WERI-Rb-1 (cell line): Measurements from ENCODE around the gene SORCS2.

ENCODE experiments used
- DNase-seq: peaks from one replicate; pipeline ENCODE4 v3.0.0-alpha.2; 2020
- H3K27ac ChIP-seq: fragments of 250-450 bp; sonication (Bioruptor Pico); 2 replicates; pipeline ENCODE4 v1.5.1; 2020; ENCODE audit warnings: mild to moderate bottlenecking, moderate library complexity
- H3K27me3 ChIP-seq: fragments of 250-450 bp; sonication (Bioruptor Pico); 2 replicates; pipeline ENCODE4 v1.5.1; 2021; ENCODE audit warnings: mild to moderate bottlenecking, low read depth, moderate library complexity; ENCODE audit not compliant: insufficient read depth, severe bottlenecking
- H3K36me3 ChIP-seq: fragments of 250-450 bp; sonication (Bioruptor Pico); 2 replicates; pipeline ENCODE4 v1.5.1; 2020; ENCODE audit warnings: mild to moderate bottlenecking, moderate library complexity
- H3K4me3 ChIP-seq: 2 replicates; pipeline ENCODE4 v1.5.1; 2011; ENCODE audit warnings: low read depth, mild to moderate bottlenecking, control low read depth, low read length
- H3K9me3 ChIP-seq: fragments of 250-450 bp; sonication (Bioruptor Pico); 2 replicates; pipeline ENCODE4 v1.5.1; 2021; ENCODE audit warnings: mild to moderate bottlenecking, moderate library complexity; ENCODE audit not compliant: severe bottlenecking
- CTCF ChIP-seq: IDR thresholded peaks from 2 replicates; pipeline ENCODE4 v1.5.1; 2011; ENCODE audit warnings: low read depth, mild to moderate bottlenecking, control low read depth, inconsistent platforms, low read length

Gene SORCS2

DNA sequence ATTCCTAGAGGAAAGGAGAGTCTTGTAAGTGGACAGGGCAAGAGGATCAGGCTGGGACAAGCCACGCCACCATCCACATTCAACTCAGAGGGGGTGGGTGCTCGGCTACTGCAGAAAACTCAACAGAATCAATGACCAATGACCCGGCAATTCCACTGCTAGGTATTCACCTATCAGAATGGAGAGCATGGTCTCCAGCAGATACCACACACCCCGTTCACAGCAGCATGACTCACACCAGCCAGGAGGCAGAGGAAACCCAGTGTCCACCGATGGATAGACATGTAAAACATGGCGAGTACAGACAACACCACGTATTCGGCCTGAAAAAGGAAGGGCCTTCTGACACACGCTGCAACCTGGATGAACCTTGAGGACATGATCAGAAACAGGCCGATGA is 571.5 kb downstream of the SORCS2 start:
- Histone ChIP-seq H3K27me3 (no peaks in the 10 kb centered on the region), H3K36me3 (peaks cover 9% of the 10 kb centered on the region), H3K27ac (no peak overlapping the region), H3K4me3 (no peak overlapping the region), H3K9me3 (no peaks in the 10 kb centered on the region)
- no peak for TF ChIP-seq CTCF
- no peak for DNase-seq

GRCh38 chr4:7764466-7764865 is 572.1 kb downstream of the SORCS2 start:
- Histone ChIP-seq H3K36me3 (peaks cover 10% of the 10 kb centered on the region), H3K27me3 (no peaks in the 10 kb centered on the region), H3K4me3 (no peak overlapping the region), H3K27ac (no peak overlapping the region), H3K9me3 (no peaks in the 10 kb centered on the region)
- no peak for DNase-seq
- TF ChIP-seq CTCF = no peak

DNA sequence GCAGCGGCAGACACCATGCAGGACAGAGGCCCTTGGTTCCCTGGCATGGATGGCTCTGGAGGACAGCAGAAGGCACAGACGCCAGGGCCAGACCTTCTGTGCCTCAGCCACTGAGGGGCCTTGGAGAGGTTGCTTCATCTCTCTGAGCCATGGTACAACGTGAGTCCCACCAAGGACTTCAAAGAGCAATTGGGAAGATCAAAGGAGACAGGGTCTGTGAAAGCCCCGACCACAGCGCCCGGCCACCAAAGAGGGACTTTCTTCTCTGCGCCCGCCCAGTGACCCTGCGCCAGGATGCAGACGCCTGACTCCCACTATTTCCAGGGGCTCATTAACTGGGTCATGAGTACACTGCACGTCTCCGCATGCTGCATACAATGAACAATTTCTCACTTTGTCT is 573.3 kb downstream of the SORCS2 start:
- no peak for TF ChIP-seq CTCF
- DNase-seq = no peak
- no peaks in the 10 kb centered on the region for H3K9me3 ChIP-seq
- no peak overlapping the region for H3K4me3 ChIP-seq
- H3K27me3 ChIP-seq = no peaks in the 10 kb centered on the region
- peaks cover 10% of the 10 kb centered on the region for H3K36me3 ChIP-seq
- H3K27ac ChIP-seq = no peak overlapping the region

- Histone ChIP-seq H3K36me3 (peaks cover 12% of the 10 kb centered on the region), H3K9me3 (no peaks in the 10 kb centered on the region), H3K27me3 (no peaks in the 10 kb centered on the region), H3K4me3 (no peak overlapping the region), H3K27ac (no peak overlapping the region)
- no peak for DNase-seq
- no peak for TF ChIP-seq CTCF
These were observed 573.7 kb downstream of the SORCS2 start for GRCh38 chr4:7766086-7766485.

DNA sequence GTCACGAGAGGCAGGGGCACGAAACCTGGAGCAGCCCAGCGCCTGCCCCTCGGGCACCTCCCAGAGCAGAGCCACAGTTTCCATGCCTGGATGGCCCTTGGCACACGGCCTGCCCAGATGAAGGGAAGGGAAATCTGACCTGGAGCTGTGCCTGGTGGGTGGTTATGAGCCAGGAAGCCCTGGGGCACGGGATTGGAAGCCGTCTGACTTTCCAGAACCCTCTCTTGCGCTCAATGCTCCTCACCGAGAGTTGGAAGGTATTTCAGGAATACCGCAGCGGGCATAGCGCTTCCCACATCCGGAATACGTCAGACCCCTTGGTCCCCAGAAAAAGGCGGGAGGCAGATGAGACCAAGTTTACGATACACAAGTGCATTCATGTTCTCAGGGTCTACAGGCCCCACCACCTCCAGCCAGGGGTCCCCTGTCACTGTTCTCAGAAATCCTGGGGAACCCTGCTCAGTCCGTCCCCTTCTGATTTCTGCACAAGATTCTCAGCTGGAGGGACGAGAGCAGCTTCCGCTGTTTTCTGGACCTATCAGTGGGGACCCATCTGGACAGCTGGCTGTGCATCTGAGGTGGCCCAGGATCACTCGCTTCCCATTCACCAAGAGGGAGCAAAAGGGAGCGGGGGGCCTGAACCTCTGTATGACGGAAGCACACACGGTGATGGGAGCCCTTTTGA is 574.5 kb downstream of the SORCS2 start:
- peaks cover 14% of the 10 kb centered on the region for H3K36me3 ChIP-seq
- H3K4me3 ChIP-seq = no peak overlapping the region
- no peak for TF ChIP-seq CTCF
- no peak for DNase-seq
- no peaks in the 10 kb centered on the region for H3K27me3 ChIP-seq
- no peaks in the 10 kb centered on the region for H3K9me3 ChIP-seq
- no peak overlapping the region for H3K27ac ChIP-seq

DNA sequence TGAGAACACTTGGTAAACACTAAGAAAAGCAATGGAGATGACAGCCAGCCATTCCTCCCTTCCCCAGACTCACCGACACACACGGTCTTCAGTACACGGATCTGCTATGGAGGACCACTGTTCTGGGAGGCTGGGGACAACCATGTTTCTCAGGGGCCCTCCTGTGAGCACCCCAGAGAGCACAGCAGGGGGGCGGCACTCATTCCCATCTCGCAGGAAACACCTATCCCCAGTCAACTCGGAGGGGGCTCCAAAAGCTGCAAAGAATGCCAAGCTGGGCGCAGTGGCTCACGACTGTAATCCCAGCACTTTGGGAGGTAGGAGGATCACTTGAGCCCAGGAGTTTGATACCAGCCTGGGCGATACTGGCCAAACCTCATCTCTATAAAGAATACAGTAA is 575.2 kb downstream of the SORCS2 start:
- Histone ChIP-seq H3K27ac (no peak overlapping the region), H3K27me3 (no peaks in the 10 kb centered on the region), H3K36me3 (peaks cover 20% of the 10 kb centered on the region), H3K9me3 (no peaks in the 10 kb centered on the region), H3K4me3 (no peak overlapping the region)
- DNase-seq = no peak
- no peak for TF ChIP-seq CTCF
